Neural progenitor cell (in vitro differentiated cells): ENCODE results near the gene NR1H3.

Experiments used
- CTCF ChIP-seq: fragments of 200-600 bp; sonication (generic); IDR thresholded peaks from 2 replicates; pipeline ENCODE4 v1.5.1; 2017; ENCODE audit warnings: antibody characterized with exemption, mild to moderate bottlenecking
- EZH2 ChIP-seq: fragments of 200-600 bp; sonication (generic); IDR thresholded peaks from 2 replicates; pipeline ENCODE4 v1.6.1; 2017; ENCODE audit warnings: antibody characterized with exemption, mild to moderate bottlenecking, moderate library complexity
- EZH2phosphoT487 ChIP-seq: fragments of 200-600 bp; sonication (generic); IDR thresholded peaks from 2 replicates; pipeline ENCODE4 v1.6.1; 2017; ENCODE audit warnings: antibody characterized with exemption

GRCh38 chr11:47233051-47233450, 24.7 kb upstream of the NR1H3 start:
- TF ChIP-seq CTCF: no peak
- TF ChIP-seq EZH2: no peak
- TF ChIP-seq EZH2phosphoT487: no peak
